CD14-positive monocyte (primary cell): Measurements from ENCODE around the gene SUGCT. TPM values are rescaled to one million over a fixed set of nuclear protein-coding genes. Genes with fewer than 3 reads are reported as not detected.

Experiments
- DNase-seq, 3 donors: peaks; one replicate each; pipeline ENCODE4 v3.0.0-alpha.2; 2011 to 2022
- H2AFZ ChIP-seq: 2 replicates; pipeline ENCODE4 v1.6.0; 2012; ENCODE audit warnings: mild to moderate bottlenecking, low read depth, low read length, inconsistent platforms; ENCODE audit not compliant: insufficient read depth, poor library complexity, severe bottlenecking
- H3K27ac ChIP-seq, 2 donors: 1 replicate in 1 of 2; 2 replicates in 1 of 2; pipeline ENCODE4 v1.5.1; 2012 to 2013; ENCODE audit warnings: low read length in 2 of 2, control low read depth in 1 of 2, inconsistent platforms in 1 of 2, low read depth in 1 of 2, mild to moderate bottlenecking in 1 of 2
- H3K27me3 ChIP-seq, 2 donors: one replicate each; pipeline versions ENCODE4 v1.6.0 to v1.6.1; 2011 to 2013; ENCODE audit warnings: low read length in 2 of 2; ENCODE audit not compliant: control insufficient read depth in 2 of 2, insufficient read depth in 2 of 2
- H3K36me3 ChIP-seq, 2 donors: replicated peaks in 1 of 2; 1 replicate in 1 of 2; 2 replicates in 1 of 2; pipeline versions ENCODE4 v1.5.1 to v1.6.1; 2012 to 2013; ENCODE audit warnings: low read length in 2 of 2, control low read depth in 1 of 2, inconsistent platforms in 1 of 2, mild to moderate bottlenecking in 1 of 2; ENCODE audit not compliant: insufficient read depth in 2 of 2, control insufficient read depth in 1 of 2
- H3K4me1 ChIP-seq, 2 donors: 1 replicate in 1 of 2; 2 replicates in 1 of 2; pipeline versions ENCODE4 v1.5.1 to v1.6.1; 2012 to 2013; ENCODE audit warnings: low read length in 2 of 2, control low read depth in 1 of 2, inconsistent platforms in 1 of 2, mild to moderate bottlenecking in 1 of 2, moderate library complexity in 1 of 2; ENCODE audit not compliant: insufficient read depth in 2 of 2, control insufficient read depth in 1 of 2
- H3K4me2 ChIP-seq: replicated peaks from 2 replicates; pipeline ENCODE3; 2012; ENCODE audit warnings: low read length, moderate library complexity, mild to moderate bottlenecking; ENCODE audit not compliant: poor library complexity, severe bottlenecking; ENCODE audit errors: extremely low read depth
- H3K4me3 ChIP-seq, 3 experiments: fragments of 200-600 bp in 1 of 3; sonication (generic) in 1 of 3; replicated peaks in 1 of 3; 1 replicate in 2 of 3; 2 replicates in 1 of 3; pipeline ENCODE4 v1.5.1; 2011 to 2013; ENCODE audit warnings: low read length in 3 of 3, mild to moderate bottlenecking in 3 of 3, control low read depth in 2 of 3, low read depth in 2 of 3, inconsistent platforms in 1 of 3, moderate library complexity in 1 of 3
- H3K79me2 ChIP-seq: 2 replicates; pipeline ENCODE4 v1.6.0; 2012; ENCODE audit warnings: mild to moderate bottlenecking, control low read depth, inconsistent platforms, low read length, moderate library complexity; ENCODE audit not compliant: insufficient read depth
- H3K9ac ChIP-seq: 2 replicates; pipeline ENCODE4 v1.6.0; 2017; ENCODE audit warnings: low read length, mild to moderate bottlenecking; ENCODE audit not compliant: insufficient read depth, poor library complexity, severe bottlenecking
- H3K9me3 ChIP-seq, 2 donors: replicated peaks in 1 of 2; 1 replicate in 1 of 2; 2 replicates in 1 of 2; pipeline versions ENCODE4 v1.5.1 to v1.6.1; 2012 to 2013; ENCODE audit warnings: low read length in 2 of 2, control low read depth in 1 of 2; ENCODE audit not compliant: control insufficient read depth in 1 of 2, insufficient read depth in 1 of 2
- H4K20me1 ChIP-seq: 2 replicates; pipeline ENCODE4 v1.6.0; 2012; ENCODE audit warnings: mild to moderate bottlenecking, low read length, control low read depth, moderate library complexity; ENCODE audit not compliant: insufficient read depth
- H3K27ac Mint-ChIP-seq, 7 donors: one replicate each; pipeline ENCODE4 v1.8.0; 2020; ENCODE audit warnings: mild to moderate bottlenecking in 7 of 7, mixed read lengths in 7 of 7, moderate library complexity in 6 of 7, inconsistent platforms in 2 of 7
- H3K27me3 Mint-ChIP-seq, 3 donors: one replicate each; pipeline ENCODE4 v1.8.0; 2021 to 2022; ENCODE audit warnings: low read depth in 3 of 3, mild to moderate bottlenecking in 3 of 3, mixed read lengths in 3 of 3, moderate library complexity in 3 of 3, inconsistent platforms in 1 of 3
- H3K36me3 Mint-ChIP-seq, 2 donors: one replicate each; pipeline ENCODE4 v1.8.0; 2020; ENCODE audit warnings: mixed read lengths in 2 of 2, inconsistent platforms in 1 of 2, mild to moderate bottlenecking in 1 of 2
- H3K4me1 Mint-ChIP-seq: one replicate; pipeline ENCODE4 v1.8.0; 2020; ENCODE audit warnings: mild to moderate bottlenecking, mixed read lengths
- H3K4me3 Mint-ChIP-seq, 2 donors: one replicate each; pipeline ENCODE4 v1.8.0; 2020; ENCODE audit warnings: mild to moderate bottlenecking in 2 of 2, mixed read lengths in 2 of 2, moderate library complexity in 1 of 2
- H3K9me3 Mint-ChIP-seq, 7 donors: one replicate each; pipeline ENCODE4 v1.8.0; 2020 to 2022; ENCODE audit warnings: mixed read lengths in 7 of 7, mild to moderate bottlenecking in 6 of 7, moderate library complexity in 6 of 7, inconsistent platforms in 2 of 7
- CTCF ChIP-seq: fragments of 200-600 bp; IDR thresholded peaks from one replicate; pipeline ENCODE4 v1.8.0; 2022; ENCODE audit warnings: antibody characterized with exemption, mild to moderate bottlenecking
- WGBS: methylation state at CpG from one replicate; pipeline ENCODE4 v1.1.5; 2013; ENCODE audit warnings: missing lambda C conversion rate; ENCODE audit not compliant: insufficient coverage; 5-methylcytosine and 5-hydroxymethylcytosine counted together
- intact Hi-C, 2 donors: fragments of 100-400 bp; cut with micrococcal nuclease; formaldehyde crosslinking; loops; one replicate each; pipeline versions ENCODE4 v1.15.0 to v1.15.1; 2023
- polyA plus RNA-seq, 3 donors: library from polyadenylated mRNA; depleted of rRNA in 1 of 3; unstranded in 2 of 3; stranded (reverse) in 1 of 3; fragments of 300-500 nt in 2 of 3; fragments of >200 nt in 1 of 3; fragmentation: Illumina TruSeq in 2 of 3; gene quantifications; 1 replicate in 2 of 3; 2 replicates in 1 of 3; pipeline ENCODE4 v1.2.3, GENCODE V29; 2012 to 2021

Gene SUGCT
- polyA plus RNA-seq, 3 donors: not detected

DNA sequence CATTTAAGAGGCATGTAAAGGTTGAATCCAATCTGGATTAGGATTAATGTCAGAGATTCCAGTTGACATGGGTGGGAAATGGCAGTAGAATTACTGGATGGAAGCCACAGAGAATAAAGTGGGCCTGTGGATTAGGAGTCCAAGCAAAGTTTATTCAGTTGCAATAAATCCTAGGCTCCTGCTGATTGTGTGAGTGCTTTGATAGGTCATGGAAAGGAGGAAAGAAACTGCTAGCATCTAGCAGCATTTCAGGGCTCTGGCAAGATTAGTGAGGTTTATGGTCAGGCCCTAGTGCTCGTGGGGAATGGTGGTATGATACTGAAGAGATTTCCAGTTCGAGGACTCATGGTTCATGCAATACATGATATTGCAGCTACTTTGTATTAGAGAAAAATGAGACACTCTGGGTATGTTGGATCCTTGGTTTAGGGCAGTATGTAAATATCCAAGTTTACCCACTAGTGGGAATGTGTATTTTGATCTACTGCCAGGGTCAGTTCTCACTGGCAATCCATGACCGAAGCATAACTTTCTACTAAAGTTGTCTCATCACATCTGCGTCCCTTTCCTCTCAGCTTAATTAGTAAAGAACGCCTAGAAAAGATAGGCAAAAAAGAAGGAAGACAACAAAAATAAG, 235.0 kb downstream of the SUGCT start:
- H3K4me3 ChIP-seq: no peak overlapping the region
- peaks cover 0 to 4% (median 0%) of the 10 kb centered on the region in 3 donors for H3K27me3 Mint-ChIP-seq
- WGBS: 100% methylated on average over 1 of the region's 5 CpGs
- no peak overlapping the region for H2AFZ ChIP-seq
- H3K36me3 ChIP-seq: no peaks in the 10 kb centered on the region
- no peaks in the 10 kb centered on the region for H3K9me3 ChIP-seq
- no peak overlapping the region for H3K9ac ChIP-seq
- H3K9me3 Mint-ChIP-seq: peaks cover 0 to 8% (median 3%) of the 10 kb centered on the region in 7 donors
- H3K36me3 Mint-ChIP-seq: no peaks in the 10 kb centered on the region
- peak overlapping the region in 2 of 7 donors; percentile 36 to 70 for H3K27ac Mint-ChIP-seq
- H3K4me3 Mint-ChIP-seq: no peak overlapping the region
- no peaks in the 10 kb centered on the region for H3K79me2 ChIP-seq
- no peak overlapping the region for H3K27ac ChIP-seq
- peaks cover 7 to 9% of the 10 kb centered on the region in 2 donors for H3K4me1 ChIP-seq
- no peak overlapping the region for H3K4me2 ChIP-seq
- no peak for TF ChIP-seq CTCF
- intact Hi-C loops: no loop called here
- no peak for DNase-seq
- H3K27me3 ChIP-seq: no peaks in the 10 kb centered on the region
- no peaks in the 10 kb centered on the region for H4K20me1 ChIP-seq
- peaks cover 12% of the 10 kb centered on the region for H3K4me1 Mint-ChIP-seq

DNA sequence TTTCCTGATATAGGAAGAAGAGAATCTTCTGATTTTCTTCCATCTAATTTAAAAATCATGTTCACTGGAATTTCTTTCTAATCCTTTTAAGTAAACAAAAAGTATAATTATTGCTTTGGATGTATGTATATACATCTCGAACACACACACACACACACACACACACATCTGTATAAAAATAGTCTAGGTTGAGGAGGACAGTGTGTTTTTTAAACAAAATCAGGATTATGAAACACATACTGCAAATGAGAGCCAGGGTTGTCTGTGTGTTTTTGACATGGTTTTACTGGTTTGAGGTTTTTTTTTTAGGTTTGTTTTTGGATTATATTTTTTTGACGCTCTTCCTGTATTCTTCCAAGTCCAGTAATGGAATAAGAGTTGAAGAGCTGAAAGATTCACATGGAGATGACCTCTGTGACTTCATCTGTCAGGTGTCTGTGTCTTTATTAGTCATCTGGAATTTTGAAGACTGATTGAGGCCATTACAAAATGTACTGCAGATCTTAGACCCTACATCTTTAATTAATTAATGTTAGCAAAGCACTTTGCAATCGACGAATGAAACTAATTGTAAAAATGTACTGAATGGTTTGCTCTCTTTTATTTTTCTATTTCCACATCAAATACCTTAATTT, 237.1 kb downstream of the SUGCT start:
- no peak overlapping the region for H3K4me2 ChIP-seq
- no peak overlapping the region for H3K4me3 Mint-ChIP-seq
- H3K79me2 ChIP-seq: no peaks in the 10 kb centered on the region
- peaks cover 12% of the 10 kb centered on the region for H3K4me1 Mint-ChIP-seq
- H3K9me3 Mint-ChIP-seq: peaks cover 0 to 8% (median 2%) of the 10 kb centered on the region in 7 donors
- H3K4me3 ChIP-seq: no peak overlapping the region
- intact Hi-C loops: no loop called here
- no peaks in the 10 kb centered on the region for H3K9me3 ChIP-seq
- no peaks in the 10 kb centered on the region for H3K27me3 ChIP-seq
- no peak overlapping the region for H2AFZ ChIP-seq
- no peak for TF ChIP-seq CTCF
- H3K36me3 Mint-ChIP-seq: no peaks in the 10 kb centered on the region
- H3K9ac ChIP-seq: no peak overlapping the region
- no peak overlapping the region for H3K27ac ChIP-seq
- no CpG with 5 or more reads among the region's 4 CpGs for WGBS
- peaks cover 7 to 9% of the 10 kb centered on the region in 2 donors for H3K4me1 ChIP-seq
- no peak for DNase-seq
- H3K36me3 ChIP-seq: no peaks in the 10 kb centered on the region
- H4K20me1 ChIP-seq: no peaks in the 10 kb centered on the region
- peaks cover 0 to 1% (median 0%) of the 10 kb centered on the region in 3 donors for H3K27me3 Mint-ChIP-seq
- H3K27ac Mint-ChIP-seq: no peak overlapping the region
